Measurements from ENCODE around the gene SNAPC3. TPM values are rescaled to one million over a fixed set of nuclear protein-coding genes. Genes with fewer than 3 reads are reported as not detected.

SNAPC3 gene
- total RNA-seq (100 to 1,000 TPM in 1 of 2 donors, 10 to 100 TPM in 1; 74.2 to 105 TPM), polyA plus RNA-seq (ENCODE audit: insufficient read depth, low read depth, low replicate concordance) (115 TPM)
- long read RNA-seq, donor 1, full-length matches to known transcripts: 11 of 22 reads
- long read RNA-seq, donor 1, partial matches to known transcripts: 11 of 22 reads
- long read RNA-seq, donor 1, other reads (novel, unspliced or antisense): 0 of 22 reads
- long read RNA-seq, donor 2, full-length matches to known transcripts: 9 of 274 reads
- long read RNA-seq, donor 2, partial matches to known transcripts: 254 of 274 reads
- long read RNA-seq, donor 2, other reads (novel, unspliced or antisense): 11 of 274 reads

DNA sequence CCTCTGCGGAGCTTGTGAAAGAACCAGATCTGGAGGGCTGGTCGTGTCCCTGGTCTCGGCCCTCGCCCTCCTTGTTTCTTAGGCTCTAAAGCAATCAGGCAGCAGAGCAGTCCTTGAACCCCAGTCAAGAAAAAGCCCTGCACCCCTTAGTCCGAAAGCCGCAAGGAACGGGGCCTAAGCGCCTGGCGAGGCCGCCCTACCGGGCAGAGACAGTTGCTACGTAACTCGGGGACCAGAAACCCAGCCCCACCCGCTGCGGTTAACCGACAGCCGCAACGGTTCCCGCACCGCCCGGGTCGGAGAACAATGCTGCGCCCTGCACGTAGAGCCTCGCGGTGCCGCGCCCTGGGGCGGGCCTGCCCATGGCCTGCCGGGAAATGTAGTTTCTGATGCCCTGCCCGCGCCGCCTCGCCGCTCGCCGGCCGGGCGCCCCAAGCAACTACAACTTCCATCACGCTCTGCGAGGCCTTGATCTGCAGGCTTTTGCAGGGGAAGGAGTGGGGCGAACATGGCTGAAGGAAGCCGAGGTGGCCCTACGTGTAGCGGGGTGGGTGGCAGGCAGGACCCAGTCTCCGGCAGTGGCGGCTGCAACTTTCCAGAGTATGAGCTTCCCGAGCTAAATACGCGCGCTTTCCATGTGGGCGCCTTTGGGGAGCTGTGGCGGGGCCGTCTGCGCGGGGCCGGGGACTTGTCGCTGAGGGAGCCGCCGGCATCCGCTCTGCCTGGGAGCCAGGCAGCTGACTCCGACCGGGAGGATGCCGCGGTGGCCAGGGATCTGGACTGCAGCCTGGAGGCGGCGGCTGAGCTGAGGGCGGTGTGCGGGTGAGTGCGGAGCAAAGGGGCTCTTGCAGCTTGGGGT, at the start of gene SNAPC3:
TSS of gene SNAPC3 (plus strand) at position 505 of the 859 bp plus-strand sequence. CDS start at position 509, 4 bp downstream.
- Histone ChIP-seq H3K4me1 (peaks cover 7% of the 10 kb centered on the region), H3K4me3 (peak within 1 kb of the TSS; percentile 85 to 87), H3K27ac (peak within 1 kb of the TSS; percentile 85 to 92), H3K9me3 (no peaks in the 10 kb centered on the region), H3K36me3 (ENCODE audit: low read depth, missing control alignments) (no peaks in the 10 kb centered on the region), H3K27me3 (no peaks in the 10 kb centered on the region)
- WGBS, 2 donors: 0 to 1% methylated on average over 14 to 70 of the region's 70 CpGs
- DNase-seq: peak; percentile 96
- TF ChIP-seq, protein P1, sequence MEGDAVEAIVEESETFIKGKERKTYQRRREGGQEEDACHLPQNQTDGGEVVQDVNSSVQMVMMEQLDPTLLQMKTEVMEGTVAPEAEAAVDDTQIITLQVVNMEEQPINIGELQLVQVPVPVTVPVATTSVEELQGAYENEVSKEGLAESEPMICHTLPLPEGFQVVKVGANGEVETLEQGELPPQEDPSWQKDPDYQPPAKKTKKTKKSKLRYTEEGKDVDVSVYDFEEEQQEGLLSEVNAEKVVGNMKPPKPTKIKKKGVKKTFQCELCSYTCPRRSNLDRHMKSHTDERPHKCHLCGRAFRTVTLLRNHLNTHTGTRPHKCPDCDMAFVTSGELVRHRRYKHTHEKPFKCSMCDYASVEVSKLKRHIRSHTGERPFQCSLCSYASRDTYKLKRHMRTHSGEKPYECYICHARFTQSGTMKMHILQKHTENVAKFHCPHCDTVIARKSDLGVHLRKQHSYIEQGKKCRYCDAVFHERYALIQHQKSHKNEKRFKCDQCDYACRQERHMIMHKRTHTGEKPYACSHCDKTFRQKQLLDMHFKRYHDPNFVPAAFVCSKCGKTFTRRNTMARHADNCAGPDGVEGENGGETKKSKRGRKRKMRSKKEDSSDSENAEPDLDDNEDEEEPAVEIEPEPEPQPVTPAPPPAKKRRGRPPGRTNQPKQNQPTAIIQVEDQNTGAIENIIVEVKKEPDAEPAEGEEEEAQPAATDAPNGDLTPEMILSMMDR (IDR thresholded peaks at IDR 0.05): no peak
- TF ChIP-seq POLR2A (IDR thresholded peaks at IDR 0.05): no peak
- intact Hi-C loops (cut with DNase I; ENCODE audit: low total_unique reads): no loop called here

DNA sequence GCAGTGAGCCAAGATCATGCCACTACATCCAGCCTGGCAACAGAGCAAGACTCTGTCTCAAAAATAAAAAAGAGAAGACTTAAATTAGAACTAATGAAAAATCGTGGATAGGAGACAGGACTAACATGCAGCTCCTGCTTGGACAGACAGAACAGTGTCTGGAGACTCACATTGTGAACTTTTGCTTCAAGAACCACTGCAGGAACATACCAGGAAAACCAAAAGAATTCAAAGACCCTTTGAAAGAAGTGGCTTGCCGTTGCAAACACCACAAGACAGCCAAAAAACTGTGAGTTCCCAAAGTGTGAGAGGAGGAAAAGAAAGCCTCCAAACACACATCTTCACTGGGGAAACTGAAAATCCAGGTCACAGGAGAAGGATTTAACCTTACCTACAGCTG, 48.8 kb upstream of the SNAPC3 start:
- DNase-seq: no peak
- Histone ChIP-seq H3K4me3 (no peak overlapping the region), H3K4me1 (peaks cover 9% of the 10 kb centered on the region), H3K9me3 (no peaks in the 10 kb centered on the region), H3K27ac (peak overlapping the region in 1 of 2 donors; percentile 34), H3K36me3 (ENCODE audit: low read depth, missing control alignments) (no peaks in the 10 kb centered on the region), H3K27me3 (no peaks in the 10 kb centered on the region)
- intact Hi-C loops (cut with DNase I; ENCODE audit: low total_unique reads): no loop called here
- TF ChIP-seq, protein P1 (IDR thresholded peaks at IDR 0.05): no peak
- TF ChIP-seq POLR2A (IDR thresholded peaks at IDR 0.05): no peak
- WGBS, 2 donors: 57 to 66% methylated on average over 2 of the region's 2 CpGs

DNA sequence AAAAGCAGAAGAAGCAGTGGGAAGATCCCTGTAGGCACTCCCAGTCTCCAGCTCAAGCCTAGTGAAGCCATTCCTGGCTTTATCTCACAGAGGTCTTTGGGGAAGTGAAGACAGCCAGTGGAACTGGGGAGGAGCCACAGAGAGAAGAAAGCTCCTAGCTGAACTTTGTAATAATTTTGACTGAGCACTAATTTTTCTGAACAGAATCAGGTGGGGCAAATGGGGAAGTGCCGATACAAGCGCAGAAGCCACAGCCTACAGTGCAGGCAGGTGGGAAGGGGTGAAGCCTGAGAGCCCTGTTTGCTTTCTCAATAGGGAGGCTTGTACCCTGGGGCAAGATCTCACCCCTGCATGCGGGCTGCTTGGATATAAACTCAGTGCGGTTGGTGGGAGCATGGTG, 48.4 kb upstream of the SNAPC3 start:
- no peak for DNase-seq
- intact Hi-C loops (cut with DNase I; ENCODE audit: low total_unique reads): no loop called here
- H3K9me3 ChIP-seq: no peaks in the 10 kb centered on the region
- no peak overlapping the region for H3K4me3 ChIP-seq
- H3K27ac ChIP-seq: peak overlapping the region in 1 of 2 donors; percentile 34
- H3K27me3 ChIP-seq: no peaks in the 10 kb centered on the region
- H3K4me1 ChIP-seq: peaks cover 9% of the 10 kb centered on the region
- H3K36me3 ChIP-seq (ENCODE audit: low read depth, missing control alignments): no peaks in the 10 kb centered on the region
- TF ChIP-seq POLR2A (IDR thresholded peaks at IDR 0.05): no peak
- TF ChIP-seq, protein P1 (IDR thresholded peaks at IDR 0.05): no peak
- WGBS, 2 donors: 90 to 91% methylated on average over 4 of the region's 4 CpGs

DNA sequence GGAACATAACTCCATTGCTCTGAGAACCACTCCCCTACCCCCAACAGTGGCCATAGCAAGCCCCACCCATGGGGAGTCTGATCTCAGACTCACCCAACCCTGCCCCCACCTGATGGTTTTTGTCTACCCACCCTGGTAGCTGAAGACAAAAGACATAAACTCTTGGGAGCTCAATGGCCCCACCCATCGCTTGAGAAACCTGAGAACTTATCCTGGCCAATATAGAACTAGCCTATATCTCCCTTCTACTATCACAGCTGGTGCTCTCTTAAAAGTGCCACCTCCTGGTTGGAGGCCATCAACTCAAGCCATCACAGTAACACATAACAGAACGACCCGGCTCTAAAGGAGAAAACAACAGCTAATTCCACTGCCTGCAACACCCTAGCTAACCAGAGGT, 47.9 kb upstream of the SNAPC3 start:
- Histone ChIP-seq H3K9me3 (no peaks in the 10 kb centered on the region), H3K27ac (no peak overlapping the region), H3K27me3 (no peaks in the 10 kb centered on the region), H3K36me3 (ENCODE audit: low read depth, missing control alignments) (no peaks in the 10 kb centered on the region), H3K4me1 (peaks cover 9% of the 10 kb centered on the region), H3K4me3 (no peak overlapping the region)
- TF ChIP-seq POLR2A (IDR thresholded peaks at IDR 0.05): no peak
- TF ChIP-seq, protein P1 (IDR thresholded peaks at IDR 0.05): no peak
- intact Hi-C loops (cut with DNase I; ENCODE audit: low total_unique reads): no loop called here
- no peak for DNase-seq
- 95 to 97% methylated on average over 3 of the region's 3 CpGs for WGBS, 2 donors
